ENCODE measurements around the gene PARP4.

PARP4 gene

GRCh38 chr13:24463078-24463477, 49.5 kb downstream of the PARP4 start:
- Histone ChIP-seq H3K4me2 (ENCODE audit: low read depth, low read length, poor library complexity, severe bottlenecking) (no peak overlapping the region), H3F3A (ENCODE audit: insufficient read depth) (no peaks in the 10 kb centered on the region), H3K36me3 (ENCODE audit: low read length) (no peaks in the 10 kb centered on the region; the same call in 1 of the 2 replicates), H2AFZ (ENCODE audit: low read depth, low read length, severe bottlenecking) (no peak overlapping the region), H4K20me1 (ENCODE audit: low read depth, low read length) (no peaks in the 10 kb centered on the region), H3K27ac (ENCODE audit: low read depth, low read length) (no peak overlapping the region), H3K9me2 (replicated peaks; ENCODE audit: insufficient read depth, low read length) (no peaks in the 10 kb centered on the region), H3K79me2 (ENCODE audit: insufficient read depth, low read length) (no peaks in the 10 kb centered on the region), H3K4me3 (ENCODE audit: insufficient read depth, low read length, poor library complexity, severe bottlenecking) (no peak overlapping the region), H3K27me3 (ENCODE audit: low read length) (no peaks in the 10 kb centered on the region), H3K9ac (ENCODE audit: low read length) (no peak overlapping the region), H3K9me3 (ENCODE audit: insufficient read depth, low read length) (no peaks in the 10 kb centered on the region)
- TF ChIP-seq EZH2phosphoT487 (conservative IDR thresholded peaks at IDR 0.05; ENCODE audit: low read length) (no peak), CTCF (IDR thresholded peaks at IDR 0.05; ENCODE audit: insufficient read depth, low read length, poor library complexity, severe bottlenecking) (no peak)

GRCh38 chr13:24460256-24460655, 52.3 kb downstream of the PARP4 start:
- no peaks in the 10 kb centered on the region for H3K27me3 ChIP-seq (ENCODE audit: low read length)
- no peaks in the 10 kb centered on the region for H4K20me1 ChIP-seq (ENCODE audit: low read depth, low read length)
- no peak overlapping the region for H3K4me3 ChIP-seq (ENCODE audit: insufficient read depth, low read length, poor library complexity, severe bottlenecking)
- H3F3A ChIP-seq (ENCODE audit: insufficient read depth): no peaks in the 10 kb centered on the region
- H3K9ac ChIP-seq (ENCODE audit: low read length): no peak overlapping the region
- no peak overlapping the region for H3K27ac ChIP-seq (ENCODE audit: low read depth, low read length)
- no peaks in the 10 kb centered on the region for H3K9me2 ChIP-seq (replicated peaks; ENCODE audit: insufficient read depth, low read length)
- TF ChIP-seq CTCF (IDR thresholded peaks at IDR 0.05; ENCODE audit: insufficient read depth, low read length, poor library complexity, severe bottlenecking): no peak
- no peak for TF ChIP-seq EZH2phosphoT487 (conservative IDR thresholded peaks at IDR 0.05; ENCODE audit: low read length)
- H3K9me3 ChIP-seq (ENCODE audit: insufficient read depth, low read length): no peaks in the 10 kb centered on the region
- H3K4me2 ChIP-seq (ENCODE audit: low read depth, low read length, poor library complexity, severe bottlenecking): no peak overlapping the region
- H3K36me3 ChIP-seq (ENCODE audit: low read length): peaks cover 6% of the 10 kb centered on the region; the same call in 1 of the 2 replicates
- H2AFZ ChIP-seq (ENCODE audit: low read depth, low read length, severe bottlenecking): no peak overlapping the region
- no peaks in the 10 kb centered on the region for H3K79me2 ChIP-seq (ENCODE audit: insufficient read depth, low read length)

- Histone ChIP-seq H3K9me2 (replicated peaks; ENCODE audit: insufficient read depth, low read length) (no peaks in the 10 kb centered on the region), H3K27me3 (ENCODE audit: low read length) (no peaks in the 10 kb centered on the region), H3K4me2 (ENCODE audit: low read depth, low read length, poor library complexity, severe bottlenecking) (no peak overlapping the region), H3K27ac (ENCODE audit: low read depth, low read length) (no peak overlapping the region), H2AFZ (ENCODE audit: low read depth, low read length, severe bottlenecking) (no peak overlapping the region), H3K9me3 (ENCODE audit: insufficient read depth, low read length) (no peaks in the 10 kb centered on the region), H4K20me1 (ENCODE audit: low read depth, low read length) (no peaks in the 10 kb centered on the region), H3K36me3 (ENCODE audit: low read length) (peaks cover 6% of the 10 kb centered on the region; the same call in 1 of the 2 replicates), H3K79me2 (ENCODE audit: insufficient read depth, low read length) (no peaks in the 10 kb centered on the region), H3F3A (ENCODE audit: insufficient read depth) (no peaks in the 10 kb centered on the region), H3K9ac (ENCODE audit: low read length) (no peak overlapping the region), H3K4me3 (ENCODE audit: insufficient read depth, low read length, poor library complexity, severe bottlenecking) (no peak overlapping the region)
- TF ChIP-seq EZH2phosphoT487 (conservative IDR thresholded peaks at IDR 0.05; ENCODE audit: low read length) (no peak), CTCF (IDR thresholded peaks at IDR 0.05; ENCODE audit: insufficient read depth, low read length, poor library complexity, severe bottlenecking) (no peak)
These were observed 52.9 kb downstream of the PARP4 start for GRCh38 chr13:24459726-24460125.
